PFSK-1 (cell line): ENCODE measurements around the gene PROX2.

ENCODE experiments used
- FOXP2 ChIP-seq: optimal IDR thresholded peaks from 2 replicates; pipeline ENCODE3; 2011; ENCODE audit warnings: borderline replicate concordance, control low read depth, inconsistent platforms; ENCODE audit not compliant: insufficient read depth; ENCODE audit errors: extremely low read length, extremely low read depth
- POLR2AphosphoS5 ChIP-seq: IDR thresholded peaks from 2 replicates; pipeline ENCODE4 v1.6.1; 2012; ENCODE audit warnings: low read depth, mild to moderate bottlenecking, control low read depth, low read length, moderate library complexity
- REST ChIP-seq, 2 experiments: IDR thresholded peaks; 2 replicates each; pipeline versions ENCODE4 v1.6.1 to v1.8.0; 2011 to 2012; ENCODE audit warnings: low read depth in 2 of 2, low read length in 2 of 2, control low read depth in 1 of 2, inconsistent platforms in 1 of 2, mild to moderate bottlenecking in 1 of 2, moderate library complexity in 1 of 2; ENCODE audit not compliant: insufficient read depth in 1 of 2
- SIN3A ChIP-seq: IDR thresholded peaks from 2 replicates; pipeline ENCODE4 v1.6.1; 2012; ENCODE audit warnings: mild to moderate bottlenecking, low read length, moderate library complexity, borderline replicate concordance; ENCODE audit not compliant: insufficient read depth
- TAF1 ChIP-seq: IDR thresholded peaks from 2 replicates; pipeline ENCODE4 v1.6.1; 2012; ENCODE audit warnings: low read length, control low read depth, borderline replicate concordance; ENCODE audit not compliant: insufficient read depth

GRCh38 chr14:74886001-74886400 is 10.1 kb upstream of the PROX2 start:
- TF ChIP-seq TAF1 (no peak), POLR2AphosphoS5 (no peak), SIN3A (no peak), REST (IDR thresholded peaks at IDR 0.05; ENCODE audit: insufficient read depth in 1 of 2, low read depth in 2 of 2, low read length in 2 of 2) (no peak), FOXP2 (no peak)
